GM18526 (cell line): ENCODE measurements around the gene MAP7D1.

ENCODE experiments used
- POLR2A ChIP-seq: IDR thresholded peaks from 3 replicates; pipeline ENCODE4 v1.6.1; 2011; ENCODE audit not compliant: insufficient read length; ENCODE audit errors: extremely low read depth

Gene MAP7D1

GRCh38 chr1:36187800-36188593 lies 32.0 kb downstream of the MAP7D1 start:
- no peak for TF ChIP-seq POLR2A

GRCh38 chr1:36198641-36199040 lies 42.7 kb downstream of the MAP7D1 start:
- TF ChIP-seq POLR2A: no peak

GRCh38 chr1:36199934-36200741 lies 44.2 kb downstream of the MAP7D1 start:
- no peak for TF ChIP-seq POLR2A

- no peak for TF ChIP-seq POLR2A
Measured at GRCh38 chr1:36203027-36203553, 47.1 kb downstream of the MAP7D1 start.

GRCh38 chr1:36203554-36204346 lies 47.8 kb downstream of the MAP7D1 start:
- TF ChIP-seq POLR2A: no peak

- TF ChIP-seq POLR2A: no peak
Measured at GRCh38 chr1:36204347-36204909, 48.5 kb downstream of the MAP7D1 start.

GRCh38 chr1:36206323-36206858 lies 50.4 kb downstream of the MAP7D1 start:
- TF ChIP-seq POLR2A: no peak

- TF ChIP-seq POLR2A: no peak
Measured at GRCh38 chr1:36207339-36207738, 51.4 kb downstream of the MAP7D1 start.

GRCh38 chr1:36208978-36209703 lies 53.2 kb downstream of the MAP7D1 start:
- TF ChIP-seq POLR2A: no peak

GRCh38 chr1:36211307-36211706 lies 55.3 kb downstream of the MAP7D1 start:
- TF ChIP-seq POLR2A: no peak

GRCh38 chr1:36211841-36212240 lies 55.9 kb downstream of the MAP7D1 start:
- TF ChIP-seq POLR2A: no peak

GRCh38 chr1:36212782-36213181 lies 56.8 kb downstream of the MAP7D1 start:
- no peak for TF ChIP-seq POLR2A

GRCh38 chr1:36217670-36218069 lies 61.7 kb downstream of the MAP7D1 start:
- no peak for TF ChIP-seq POLR2A

- no peak for TF ChIP-seq POLR2A
Measured at GRCh38 chr1:36222481-36223380, 66.8 kb downstream of the MAP7D1 start.
